GM19193 (cell line): ENCODE data around the gene HDGF.

Experiments
- POLR2A ChIP-seq: IDR thresholded peaks from 4 replicates; pipeline ENCODE4 v1.6.1; 2011; ENCODE audit not compliant: insufficient read depth, insufficient read length; ENCODE audit errors: extremely low read depth

HDGF gene

GRCh38 chr1:156751451-156751756, at the start of gene HDGF:
HDGF (minus strand) TSS chr1:156751675; CDS start chr1:156751429, 246 bp downstream.
- no peak for TF ChIP-seq POLR2A

GRCh38 chr1:156797212-156797871, 45.9 kb upstream of the HDGF start:
- no peak for TF ChIP-seq POLR2A

GRCh38 chr1:156796340-156797097, 45.0 kb upstream of the HDGF start:
- no peak for TF ChIP-seq POLR2A

GRCh38 chr1:156795787-156796186, 44.3 kb upstream of the HDGF start:
- TF ChIP-seq POLR2A: no peak

GRCh38 chr1:156795374-156795733, 43.9 kb upstream of the HDGF start:
- TF ChIP-seq POLR2A: no peak

- TF ChIP-seq POLR2A: no peak
Observed at GRCh38 chr1:156794506-156795373, 43.3 kb upstream of the HDGF start.

- TF ChIP-seq POLR2A: no peak
Observed at GRCh38 chr1:156789621-156790318, 38.3 kb upstream of the HDGF start.

- no peak for TF ChIP-seq POLR2A
Observed at GRCh38 chr1:156788136-156788535, 36.7 kb upstream of the HDGF start.

- no peak for TF ChIP-seq POLR2A
Observed at GRCh38 chr1:156786640-156787039, 35.2 kb upstream of the HDGF start.

- TF ChIP-seq POLR2A: no peak
Observed at GRCh38 chr1:156785458-156785857, 34.0 kb upstream of the HDGF start.

GRCh38 chr1:156781585-156782186, 30.2 kb upstream of the HDGF start:
- TF ChIP-seq POLR2A: no peak

- TF ChIP-seq POLR2A: no peak
Observed at GRCh38 chr1:156777573-156777972, 26.1 kb upstream of the HDGF start.

GRCh38 chr1:156776942-156777341, 25.5 kb upstream of the HDGF start:
- TF ChIP-seq POLR2A: no peak

- TF ChIP-seq POLR2A: no peak
Observed at GRCh38 chr1:156775799-156776198, 24.3 kb upstream of the HDGF start.

GRCh38 chr1:156773607-156774006, 22.1 kb upstream of the HDGF start:
- TF ChIP-seq POLR2A: no peak
